Measurements from ENCODE around the gene GRHL3.

Gene GRHL3

GRCh38 chr1:24292103-24292502 is 27.1 kb upstream of the GRHL3 start:
- Mint-ChIP-seq H3K27me3 (ENCODE audit: low read depth) (peaks cover 17% of the 10 kb centered on the region), H3K4me1 (peaks cover 21% of the 10 kb centered on the region), H3K27ac (no peak overlapping the region), H3K36me3 (ENCODE audit: low read depth) (no peaks in the 10 kb centered on the region), H3K9me3 (no peaks in the 10 kb centered on the region), H3K4me3 (no peak overlapping the region)
- TF ChIP-seq, protein P1, sequence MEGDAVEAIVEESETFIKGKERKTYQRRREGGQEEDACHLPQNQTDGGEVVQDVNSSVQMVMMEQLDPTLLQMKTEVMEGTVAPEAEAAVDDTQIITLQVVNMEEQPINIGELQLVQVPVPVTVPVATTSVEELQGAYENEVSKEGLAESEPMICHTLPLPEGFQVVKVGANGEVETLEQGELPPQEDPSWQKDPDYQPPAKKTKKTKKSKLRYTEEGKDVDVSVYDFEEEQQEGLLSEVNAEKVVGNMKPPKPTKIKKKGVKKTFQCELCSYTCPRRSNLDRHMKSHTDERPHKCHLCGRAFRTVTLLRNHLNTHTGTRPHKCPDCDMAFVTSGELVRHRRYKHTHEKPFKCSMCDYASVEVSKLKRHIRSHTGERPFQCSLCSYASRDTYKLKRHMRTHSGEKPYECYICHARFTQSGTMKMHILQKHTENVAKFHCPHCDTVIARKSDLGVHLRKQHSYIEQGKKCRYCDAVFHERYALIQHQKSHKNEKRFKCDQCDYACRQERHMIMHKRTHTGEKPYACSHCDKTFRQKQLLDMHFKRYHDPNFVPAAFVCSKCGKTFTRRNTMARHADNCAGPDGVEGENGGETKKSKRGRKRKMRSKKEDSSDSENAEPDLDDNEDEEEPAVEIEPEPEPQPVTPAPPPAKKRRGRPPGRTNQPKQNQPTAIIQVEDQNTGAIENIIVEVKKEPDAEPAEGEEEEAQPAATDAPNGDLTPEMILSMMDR (IDR thresholded peaks at IDR 0.05; ENCODE audit: unreplicated experiment in 3 of 3), result no peak

GRCh38 chr1:24292887-24293286 is 26.3 kb upstream of the GRHL3 start:
- H3K36me3 Mint-ChIP-seq (ENCODE audit: low read depth), result no peaks in the 10 kb centered on the region
- peaks cover 21% of the 10 kb centered on the region for H3K4me1 Mint-ChIP-seq
- peaks cover 24% of the 10 kb centered on the region for H3K27me3 Mint-ChIP-seq (ENCODE audit: low read depth)
- TF ChIP-seq, protein P1 (IDR thresholded peaks at IDR 0.05; ENCODE audit: unreplicated experiment in 3 of 3), result no peak
- no peaks in the 10 kb centered on the region for H3K9me3 Mint-ChIP-seq
- H3K27ac Mint-ChIP-seq, result no peak overlapping the region
- no peak overlapping the region for H3K4me3 Mint-ChIP-seq

- Mint-ChIP-seq H3K4me3 (no peak overlapping the region), H3K27me3 (ENCODE audit: low read depth) (peaks cover 27% of the 10 kb centered on the region), H3K4me1 (peaks cover 21% of the 10 kb centered on the region), H3K27ac (peak overlapping the region in 2 of 3 experiments; percentile 87 to 92), H3K36me3 (ENCODE audit: low read depth) (no peaks in the 10 kb centered on the region), H3K9me3 (no peaks in the 10 kb centered on the region)
- TF ChIP-seq, protein P1 (IDR thresholded peaks at IDR 0.05; ENCODE audit: unreplicated experiment in 3 of 3), result no peak
Measured at GRCh38 chr1:24293392-24294227, 25.5 kb upstream of the GRHL3 start.

DNA sequence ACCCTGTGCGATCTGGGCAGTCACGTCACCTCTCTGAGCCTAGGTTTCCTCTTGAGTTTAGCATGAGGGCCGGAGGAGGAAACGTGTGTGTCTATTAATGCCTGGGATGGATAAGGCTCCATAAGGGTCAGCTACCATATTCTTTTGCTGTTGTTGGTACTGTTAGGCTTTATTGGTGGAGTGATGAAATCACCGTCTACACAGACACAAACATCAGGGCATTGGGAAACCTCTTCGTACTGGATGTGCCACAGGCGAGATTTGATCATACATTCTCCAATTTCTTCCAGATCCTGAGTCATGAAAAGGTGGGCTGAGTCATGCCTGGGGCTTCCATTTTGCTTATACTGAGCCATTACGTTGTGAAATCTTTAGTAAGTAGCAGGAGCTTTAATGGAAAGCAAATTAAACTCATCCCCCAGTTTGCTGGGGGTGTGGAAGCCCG is 24.9 kb upstream of the GRHL3 start:
- Mint-ChIP-seq H3K4me3 (no peak overlapping the region), H3K9me3 (no peaks in the 10 kb centered on the region), H3K27me3 (ENCODE audit: low read depth) (peaks cover 27% of the 10 kb centered on the region), H3K27ac (peak overlapping the region; percentile 63 to 92 (median 87)), H3K36me3 (ENCODE audit: low read depth) (no peaks in the 10 kb centered on the region), H3K4me1 (peaks cover 21% of the 10 kb centered on the region)
- TF ChIP-seq, protein P1 (IDR thresholded peaks at IDR 0.05; ENCODE audit: unreplicated experiment in 3 of 3), result no peak

- Mint-ChIP-seq H3K27ac (peak overlapping the region; percentile 63 to 92 (median 87)), H3K36me3 (ENCODE audit: low read depth) (no peaks in the 10 kb centered on the region), H3K4me3 (peak overlapping the region in 1 of 3 experiments; percentile 20), H3K9me3 (no peaks in the 10 kb centered on the region), H3K27me3 (ENCODE audit: low read depth) (peaks cover 27% of the 10 kb centered on the region), H3K4me1 (peaks cover 21% of the 10 kb centered on the region)
- TF ChIP-seq, protein P1 (IDR thresholded peaks at IDR 0.05; ENCODE audit: unreplicated experiment in 3 of 3), result no peak
Measured at GRCh38 chr1:24294716-24295371, 24.3 kb upstream of the GRHL3 start.
